Fibroblast of upper back skin (primary cell): ENCODE measurements around the gene SUCLG1.
"Not testable (repeated sequence)": the region's sequence is repeated elsewhere in the genome, so short reads cannot be mapped to it uniquely, and the experiment has no call there.

ENCODE experiments used
- DNase-seq: peaks from one replicate; pipeline ENCODE4 v3.0.0-alpha.2; 2013

SUCLG1 gene

GRCh38 chr2:84417453-84418145, 41.5 kb downstream of the SUCLG1 start:
- peak; percentile 37 for DNase-seq

GRCh38 chr2:84409531-84409930, 49.5 kb downstream of the SUCLG1 start:
- no peak for DNase-seq

GRCh38 chr2:84402111-84402510, 57.0 kb downstream of the SUCLG1 start:
- not testable (repeated sequence) for DNase-seq

GRCh38 chr2:84399839-84400238, 59.2 kb downstream of the SUCLG1 start:
- not testable (repeated sequence) for DNase-seq

- DNase-seq = peak; percentile 72
Measured at GRCh38 chr2:84395820-84396219, 63.3 kb downstream of the SUCLG1 start.

- no peak for DNase-seq
Measured at GRCh38 chr2:84394628-84395027, 64.5 kb downstream of the SUCLG1 start.

- peak; percentile 25 for DNase-seq
Measured at GRCh38 chr2:84393829-84394228, 65.3 kb downstream of the SUCLG1 start.

- DNase-seq = no peak
Measured at GRCh38 chr2:84389794-84390193, 69.3 kb downstream of the SUCLG1 start.

- DNase-seq = no peak
Measured at GRCh38 chr2:84388921-84389490, 70.1 kb downstream of the SUCLG1 start.

- DNase-seq = peak; percentile 16
Measured at GRCh38 chr2:84388133-84388532, 70.9 kb downstream of the SUCLG1 start.

GRCh38 chr2:84386336-84387040, 72.6 kb downstream of the SUCLG1 start:
- DNase-seq = no peak

- DNase-seq = no peak
Measured at GRCh38 chr2:84383271-84383670, 75.8 kb downstream of the SUCLG1 start.

- DNase-seq = no peak
Measured at GRCh38 chr2:84380875-84381274, 78.2 kb downstream of the SUCLG1 start.

- no peak for DNase-seq
Measured at GRCh38 chr2:84378960-84379359, 80.1 kb downstream of the SUCLG1 start.

GRCh38 chr2:84375020-84375419, 84.1 kb downstream of the SUCLG1 start:
- no peak for DNase-seq

- no peak for DNase-seq
Measured at GRCh38 chr2:84373866-84374265, 85.2 kb downstream of the SUCLG1 start.
